ENCODE results near the gene CDKN2AIPNL.
A peak's percentile ranks its signal among the peaks of the same experiment; 100 is the strongest.
"Not testable (repeated sequence)": the region's sequence is repeated elsewhere in the genome, so short reads cannot be mapped to it uniquely, and the experiment has no call there.

The CDKN2AIPNL gene

GRCh38 chr5:134437847-134438581, 26.3 kb upstream of the CDKN2AIPNL start:
- DNase-seq = no peak

- DNase-seq = no peak
These were observed 25.7 kb upstream of the CDKN2AIPNL start for GRCh38 chr5:134437340-134437846.

GRCh38 chr5:134436523-134437339, 25.1 kb upstream of the CDKN2AIPNL start:
- peak; percentile 58 for DNase-seq

- peak; percentile 9 for DNase-seq
These were observed 23.9 kb upstream of the CDKN2AIPNL start for GRCh38 chr5:134435560-134435959.

- no peak for DNase-seq
These were observed 21.1 kb upstream of the CDKN2AIPNL start for GRCh38 chr5:134432677-134433359.

GRCh38 chr5:134432174-134432573, 20.5 kb upstream of the CDKN2AIPNL start:
- no peak for DNase-seq

- no peak for DNase-seq
These were observed 18.4 kb upstream of the CDKN2AIPNL start for GRCh38 chr5:134430001-134430569.

GRCh38 chr5:134427540-134428041, 15.9 kb upstream of the CDKN2AIPNL start:
- no peak for DNase-seq

GRCh38 chr5:134426361-134426760, 14.7 kb upstream of the CDKN2AIPNL start:
- DNase-seq = no peak

- DNase-seq = no peak
These were observed 11.7 kb upstream of the CDKN2AIPNL start for GRCh38 chr5:134423376-134423775.

- DNase-seq = no peak
These were observed 11.2 kb upstream of the CDKN2AIPNL start for GRCh38 chr5:134422791-134423365.

- not testable (repeated sequence) for DNase-seq
These were observed 9.4 kb upstream of the CDKN2AIPNL start for GRCh38 chr5:134421038-134421437.

GRCh38 chr5:134420343-134420742, 8.7 kb upstream of the CDKN2AIPNL start:
- DNase-seq = no peak

GRCh38 chr5:134418958-134419357, 7.3 kb upstream of the CDKN2AIPNL start:
- no peak for DNase-seq

GRCh38 chr5:134417707-134418106, 6.0 kb upstream of the CDKN2AIPNL start:
- no peak for DNase-seq

- DNase-seq = no peak
These were observed 1.4 kb upstream of the CDKN2AIPNL start for GRCh38 chr5:134413046-134413445.

GRCh38 chr5:134411228-134411545, 494 bp downstream of the CDKN2AIPNL start:
- no peak for DNase-seq

- DNase-seq = no peak
These were observed 859 bp downstream of the CDKN2AIPNL start for GRCh38 chr5:134410822-134411221.

GRCh38 chr5:134409321-134409720, 2.4 kb downstream of the CDKN2AIPNL start:
- no peak for DNase-seq

- DNase-seq = no peak
These were observed 5.3 kb downstream of the CDKN2AIPNL start for GRCh38 chr5:134406390-134406789.

GRCh38 chr5:134403951-134404350, 7.7 kb downstream of the CDKN2AIPNL start:
- DNase-seq = no peak

- no peak for DNase-seq
These were observed 13.0 kb downstream of the CDKN2AIPNL start for GRCh38 chr5:134398609-134399155.

Data from CD4-positive, alpha-beta T cell treated with Interleukin-17A for 4 hours (primary cell).